ENCODE data around the gene ARRDC3. TPM values are rescaled to one million over a fixed set of nuclear protein-coding genes. Genes with fewer than 3 reads are reported as not detected.
A peak's percentile ranks its signal among the peaks of the same experiment; 100 is the strongest.
"Not testable (repeated sequence)": the region's sequence is repeated elsewhere in the genome, so short reads cannot be mapped to it uniquely, and the experiment has no call there.

The ARRDC3 gene
- total and polyA plus RNA-seq, 9 of the 15 experiments (the other 6 are each of a cell fraction or from before 2014, with no cell fraction given): 15.3 to 58.1 (median 39.4) TPM

DNA sequence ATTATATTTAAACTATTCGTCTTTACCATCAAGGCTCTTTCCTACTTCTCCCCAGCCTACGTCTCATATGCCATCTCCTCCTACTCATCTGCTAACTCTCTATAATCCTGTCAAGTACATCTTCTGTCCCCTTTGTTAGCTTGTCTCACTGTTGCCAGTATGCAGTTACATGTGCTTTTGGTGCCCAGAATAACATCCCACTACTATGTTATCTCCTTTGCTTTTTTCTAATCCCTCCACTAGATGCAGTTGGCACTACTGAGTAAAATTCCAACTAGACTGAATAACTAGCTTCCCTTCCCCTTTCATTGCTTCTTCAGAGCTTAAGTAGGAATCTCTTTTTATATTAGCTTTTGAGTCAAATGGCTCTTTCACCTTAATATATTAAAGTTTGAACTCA lies 3.0 kb upstream of the ARRDC3 start:
- H4K20me1 ChIP-seq (replicated peaks; ENCODE audit: control insufficient read depth, insufficient read depth, low read length): no peaks in the 10 kb centered on the region
- no peak overlapping the region for H3K4me3 ChIP-seq
- intact Hi-C loops (cut with micrococcal nuclease) (no loop called here), in situ Hi-C loops (cut with MboI) (loop anchor here (5.0 to 10.0 kb wide), 3 partner anchors 169 to 521 kb away; no protein-coding TSS in a partner anchor)
- ATAC-seq (no peak), DNase-seq (ENCODE audit: extremely low read depth in 1 of 4, low spot score in 3 of 4) (no peak), FAIRE-seq (no peak)
- peaks cover 35% of the 10 kb centered on the region for H3K79me2 ChIP-seq (ENCODE audit: control insufficient read depth, insufficient read depth, low read length)
- no peak overlapping the region for H3K9ac ChIP-seq (ENCODE audit: insufficient read depth in 1 of 2, low read depth in 2 of 2, low read length in 2 of 2)
- peaks cover 0 to 5% of the 10 kb centered on the region in 2 experiments; a peak in 1 of 5 replicates for H3K4me1 ChIP-seq (replicated peaks in 1 of 2; ENCODE audit: control insufficient read depth in 2 of 2, insufficient read depth in 2 of 2, low read length in 2 of 2)
- no peaks in the 10 kb centered on the region; the same call in 1 of the 2 replicates for H3K9me3 ChIP-seq (replicated peaks; ENCODE audit: control insufficient read depth, insufficient read depth, low read depth, low read length)
- CTCF ChIA-PET (ENCODE audit: low intra/inter-chr PET ratio): interaction anchor here (0.6 to 5.1 kb wide), 7 partner anchors 98 to 520 kb away, joined by 3 to 104 read pairs (median 28); no protein-coding TSS in a partner anchor
- no TSS peak for BruUV-seq (replicated peaks)
- POLR2A ChIA-PET: interaction anchor here (0.5 to 4.5 kb wide), 5 partner anchors 16 to 1190 kb away, joined by 3 to 47 read pairs (median 4); no protein-coding TSS in a partner anchor
- TF ChIP-seq, protein P1, sequence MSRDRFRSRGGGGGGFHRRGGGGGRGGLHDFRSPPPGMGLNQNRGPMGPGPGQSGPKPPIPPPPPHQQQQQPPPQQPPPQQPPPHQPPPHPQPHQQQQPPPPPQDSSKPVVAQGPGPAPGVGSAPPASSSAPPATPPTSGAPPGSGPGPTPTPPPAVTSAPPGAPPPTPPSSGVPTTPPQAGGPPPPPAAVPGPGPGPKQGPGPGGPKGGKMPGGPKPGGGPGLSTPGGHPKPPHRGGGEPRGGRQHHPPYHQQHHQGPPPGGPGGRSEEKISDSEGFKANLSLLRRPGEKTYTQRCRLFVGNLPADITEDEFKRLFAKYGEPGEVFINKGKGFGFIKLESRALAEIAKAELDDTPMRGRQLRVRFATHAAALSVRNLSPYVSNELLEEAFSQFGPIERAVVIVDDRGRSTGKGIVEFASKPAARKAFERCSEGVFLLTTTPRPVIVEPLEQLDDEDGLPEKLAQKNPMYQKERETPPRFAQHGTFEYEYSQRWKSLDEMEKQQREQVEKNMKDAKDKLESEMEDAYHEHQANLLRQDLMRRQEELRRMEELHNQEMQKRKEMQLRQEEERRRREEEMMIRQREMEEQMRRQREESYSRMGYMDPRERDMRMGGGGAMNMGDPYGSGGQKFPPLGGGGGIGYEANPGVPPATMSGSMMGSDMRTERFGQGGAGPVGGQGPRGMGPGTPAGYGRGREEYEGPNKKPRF (IDR thresholded peaks at IDR 0.05; ENCODE audit: low read depth, low read length): no peak
- TF ChIP-seq, protein P2, sequence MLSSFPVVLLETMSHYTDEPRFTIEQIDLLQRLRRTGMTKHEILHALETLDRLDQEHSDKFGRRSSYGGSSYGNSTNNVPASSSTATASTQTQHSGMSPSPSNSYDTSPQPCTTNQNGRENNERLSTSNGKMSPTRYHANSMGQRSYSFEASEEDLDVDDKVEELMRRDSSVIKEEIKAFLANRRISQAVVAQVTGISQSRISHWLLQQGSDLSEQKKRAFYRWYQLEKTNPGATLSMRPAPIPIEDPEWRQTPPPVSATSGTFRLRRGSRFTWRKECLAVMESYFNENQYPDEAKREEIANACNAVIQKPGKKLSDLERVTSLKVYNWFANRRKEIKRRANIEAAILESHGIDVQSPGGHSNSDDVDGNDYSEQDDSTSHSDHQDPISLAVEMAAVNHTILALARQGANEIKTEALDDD (IDR thresholded peaks at IDR 0.05): 0 out of 2 replicates have a peak, but pooled peaks have one; percentile 15
- H3K36me3 ChIP-seq (ENCODE audit: control insufficient read depth, insufficient read depth, low read length): peaks cover 4% of the 10 kb centered on the region; the same call in 2 of the 3 replicates
- no peak overlapping the region for H3K27ac ChIP-seq (ENCODE audit: extremely low read depth, low read depth, low read length)
- WGBS (ENCODE audit: insufficient coverage, low coverage, missing lambda C conversion rate): 56% methylated on average over 2 of the region's 2 CpGs
- H3K27me3 ChIP-seq (ENCODE audit: control insufficient read depth in 2 of 2, insufficient read depth in 2 of 2, low read length in 2 of 2): no peaks in the 10 kb centered on the region
- no peak overlapping the region for H3K4me2 ChIP-seq (ENCODE audit: insufficient read depth, low read length)
- H2AFZ ChIP-seq (ENCODE audit: low read depth, low read length): no peak overlapping the region
- no peaks in the 10 kb centered on the region for H3K9me1 ChIP-seq (ENCODE audit: control insufficient read depth, insufficient read depth, low read length)

DNA sequence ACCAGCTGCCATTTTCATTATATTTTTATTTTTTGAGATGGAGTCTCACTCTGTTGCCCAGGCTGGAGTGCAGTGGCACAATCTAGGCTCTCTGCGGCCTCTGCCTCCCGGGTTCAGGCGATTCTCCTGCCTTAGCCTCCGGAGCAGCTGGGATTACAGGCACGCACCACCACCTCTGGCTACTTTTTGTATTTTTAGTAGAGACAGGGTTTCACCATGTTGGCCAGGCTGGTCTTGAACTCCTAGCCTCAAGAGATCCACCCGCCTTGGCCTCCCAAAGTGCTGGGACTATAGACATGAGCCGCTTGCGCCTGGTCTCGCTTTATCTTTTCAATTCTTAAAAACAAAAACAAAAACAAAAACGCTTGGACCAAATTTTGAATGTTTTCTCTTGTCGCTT lies 2.5 kb upstream of the ARRDC3 start:
- intact Hi-C loops (cut with micrococcal nuclease) (loop anchor here (1.0 to 2.0 kb wide), 4 partner anchors 159 to 453 kb away; no protein-coding TSS in a partner anchor), in situ Hi-C loops (cut with MboI) (loop anchor here (5.0 to 10.0 kb wide), 3 partner anchors 168 to 521 kb away; no protein-coding TSS in a partner anchor)
- H3K36me3 ChIP-seq (ENCODE audit: control insufficient read depth, insufficient read depth, low read length); H3K4me3 ChIP-seq; H3K27me3 ChIP-seq (ENCODE audit: control insufficient read depth in 2 of 2, insufficient read depth in 2 of 2, low read length in 2 of 2); H3K27ac ChIP-seq (ENCODE audit: extremely low read depth, low read depth, low read length); BruUV-seq (replicated peaks); H3K9me3 ChIP-seq (replicated peaks; ENCODE audit: control insufficient read depth, insufficient read depth, low read depth, low read length); ATAC-seq; H3K4me2 ChIP-seq (ENCODE audit: insufficient read depth, low read length); H3K9me1 ChIP-seq (ENCODE audit: control insufficient read depth, insufficient read depth, low read length); DNase-seq (ENCODE audit: extremely low read depth in 1 of 4, low spot score in 3 of 4); FAIRE-seq; H4K20me1 ChIP-seq (replicated peaks; ENCODE audit: control insufficient read depth, insufficient read depth, low read length); H3K4me1 ChIP-seq (replicated peaks in 1 of 2; ENCODE audit: control insufficient read depth in 2 of 2, insufficient read depth in 2 of 2, low read length in 2 of 2); H3K9ac ChIP-seq (ENCODE audit: insufficient read depth in 1 of 2, low read depth in 2 of 2, low read length in 2 of 2); H2AFZ ChIP-seq (ENCODE audit: low read depth, low read length): not testable (repeated sequence)
- 53% methylated on average over 10 of the region's 11 CpGs for WGBS (ENCODE audit: insufficient coverage, low coverage, missing lambda C conversion rate)
- peaks cover 39% of the 10 kb centered on the region for H3K79me2 ChIP-seq (ENCODE audit: control insufficient read depth, insufficient read depth, low read length)
- ChIA-PET CTCF (ENCODE audit: low intra/inter-chr PET ratio) (interaction anchor here (0.6 to 5.1 kb wide), 12 partner anchors 34 to 1968 kb away, joined by 3 to 104 read pairs (median 9); no protein-coding TSS in a partner anchor), POLR2A (interaction anchor here (0.5 to 4.5 kb wide), 10 partner anchors 13 to 1191 kb away, joined by 3 to 47 read pairs (median 3); no protein-coding TSS in a partner anchor)
